Gastrocnemius medialis (tissue), 4 donors: ENCODE results near the gene TUBB3.

Experiments used
- CTCF ChIP-seq, 5 experiments: fragments of 450-650 bp in 3 of 5; fragments of 200-600 bp in 2 of 5; sonication (generic) in 2 of 5; IDR thresholded peaks in 4 of 5; conservative IDR thresholded peaks in 1 of 5; 1 replicate in 4 of 5; 2 replicates in 1 of 5; pipeline ENCODE4 v1.5.1; 2016 to 2019; ENCODE audit warnings: antibody characterized with exemption in 5 of 5, mild to moderate bottlenecking in 3 of 5, moderate library complexity in 3 of 5
- POLR2A ChIP-seq, 2 donors: fragments of 450-650 bp; IDR thresholded peaks; one replicate each; pipeline ENCODE4 v1.6.1; 2017; ENCODE audit warnings: antibody characterized with exemption in 2 of 2, mild to moderate bottlenecking in 2 of 2, moderate library complexity in 2 of 2

GRCh38 chr16:89949756-89950155 lies 26.6 kb downstream of the TUBB3 start:
- TF ChIP-seq POLR2A (IDR thresholded peaks at IDR 0.05) (no peak), CTCF (IDR thresholded peaks at IDR 0.05 in 4 of 5, conservative IDR thresholded peaks at IDR 0.05 in 1 of 5) (no peak)
